Stomach (tissue), 9 donors: Measurements from ENCODE around the gene SLC6A5. TPM values are rescaled to one million over a fixed set of nuclear protein-coding genes. Genes with fewer than 3 reads are reported as not detected.
"Not testable (repeated sequence)": the region's sequence is repeated elsewhere in the genome, so short reads cannot be mapped to it uniquely, and the experiment has no call there.

Source experiments
- DNase-seq, 2 donors: peaks; one replicate each; pipeline versions ENCODE4 v3.0.0 to v3.0.0-alpha.2; 2013 to 2019
- H3K27ac ChIP-seq, 5 donors: fragments of 200-600 bp in 4 of 5; sonication (generic) in 4 of 5; one replicate each; pipeline ENCODE4 v1.5.1; 2013 to 2019; ENCODE audit warnings: mild to moderate bottlenecking in 1 of 5, moderate library complexity in 1 of 5
- H3K27me3 ChIP-seq, 3 donors: fragments of 200-600 bp; sonication (generic); one replicate each; pipeline ENCODE4 v1.5.1; 2017 to 2019; ENCODE audit warnings: mixed run types in 1 of 3
- H3K36me3 ChIP-seq, 4 donors: fragments of 200-600 bp; sonication (generic); 1 replicate in 3 of 4; 2 replicates in 1 of 4; pipeline ENCODE4 v1.5.1; 2016 to 2019
- H3K4me1 ChIP-seq, 4 donors: fragments of 200-600 bp; sonication (generic); one replicate each; pipeline ENCODE4 v1.5.1; 2016 to 2019
- H3K4me3 ChIP-seq, 4 donors: fragments of 200-600 bp; sonication (generic) in 3 of 4; one replicate each; pipeline ENCODE4 v1.5.1; 2016 to 2019; ENCODE audit warnings: mild to moderate bottlenecking in 1 of 4
- H3K9me3 ChIP-seq, 4 donors: fragments of 200-600 bp; sonication (generic); one replicate each; pipeline ENCODE4 v1.5.1; 2016 to 2019
- CTCF ChIP-seq, 7 experiments: fragments of 450-650 bp in 4 of 7; fragments of 200-600 bp in 3 of 7; sonication (generic) in 3 of 7; IDR thresholded peaks; one replicate each; pipeline ENCODE4 v1.5.1; 2016 to 2019; ENCODE audit warnings: antibody characterized with exemption in 7 of 7, control low read depth in 2 of 7, mild to moderate bottlenecking in 1 of 7
- EP300 ChIP-seq: sonication (generic); formaldehyde crosslinking; IDR thresholded peaks from one replicate; pipeline ENCODE4 v1.6.1; 2017; ENCODE audit warnings: antibody characterized with exemption
- POLR2A ChIP-seq, 4 donors: fragments of 450-650 bp; IDR thresholded peaks; one replicate each; pipeline ENCODE4 v1.6.1; 2016; ENCODE audit warnings: antibody characterized with exemption in 4 of 4, control low read depth in 2 of 4, mild to moderate bottlenecking in 1 of 4, moderate library complexity in 1 of 4
- POLR2AphosphoS5 ChIP-seq, 3 donors: sonication (generic); formaldehyde crosslinking; IDR thresholded peaks; one replicate each; pipeline ENCODE4 v1.6.1; 2016; ENCODE audit warnings: antibody characterized with exemption in 3 of 3
- WGBS, 5 donors: extraction: QIAGEN DNeasy Blood & Tissue Kit in 3 of 5; methylation state at CpG; one replicate each; pipeline versions ENCODE4 v1.1.5 to v1.1.7; 2013 to 2018; 5-methylcytosine and 5-hydroxymethylcytosine counted together
- intact Hi-C: fragments of 100-400 bp; cut with DNase I; formaldehyde crosslinking; loops from one replicate; pipeline ENCODE4 v1.15.1; 2023; ENCODE audit warnings: low total_unique reads
- polyA plus RNA-seq, 3 donors: library from polyadenylated mRNA; stranded (reverse); fragments of 200-250 nt; gene quantifications; one replicate each; pipeline ENCODE4 v1.2.3, GENCODE V29; 2013
- total RNA-seq, 5 donors: library from RNA; depleted of rRNA; stranded (reverse); fragments of >200 nt; gene quantifications; one replicate each; pipeline versions ENCODE4 v1.1.0 to v1.2.3, GENCODE V29; 2014 to 2016
- donor health status: healthy with polysubstance abuse.
- donor health status: Bipolar disorder and iron deficiency.
- donor health status: healthy.

Gene SLC6A5
- total and polyA plus RNA-seq, 8 donors: not detected

DNA sequence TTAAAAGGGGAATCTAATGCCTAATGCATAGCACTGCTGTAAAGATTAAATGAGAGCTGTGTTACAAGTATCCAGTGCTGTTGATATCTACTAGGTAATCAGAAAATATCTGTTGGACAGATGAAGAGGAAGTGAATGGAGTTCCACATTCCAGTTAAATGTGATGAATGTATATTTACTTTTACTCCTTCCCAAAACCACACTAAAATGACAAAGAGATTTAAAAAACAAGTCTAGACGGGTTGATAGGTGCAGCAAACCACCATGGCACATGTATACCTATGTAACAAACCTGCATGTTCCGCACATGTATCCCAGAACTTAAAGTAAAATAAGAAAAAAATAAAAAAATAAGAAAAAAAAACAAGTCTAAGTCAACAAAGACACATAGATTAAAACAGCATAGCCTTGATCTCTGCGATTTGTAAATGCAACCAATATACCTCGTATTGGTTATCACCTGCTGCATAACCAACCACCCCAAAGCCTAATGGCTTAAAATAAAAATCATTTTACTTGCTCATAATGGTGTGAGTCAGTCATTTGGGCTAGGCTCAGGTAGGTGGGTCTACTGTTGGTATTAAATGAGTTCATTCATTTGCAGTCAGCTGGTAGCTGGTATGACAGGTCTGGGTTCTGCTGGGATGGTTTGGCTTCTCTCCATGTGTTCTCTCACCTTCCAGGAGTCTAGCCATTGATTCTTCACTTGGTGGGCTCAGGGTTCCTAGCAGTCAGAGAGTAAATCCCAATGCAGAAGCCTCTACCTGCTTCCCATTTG, 39.7 kb upstream of the SLC6A5 start:
- TF ChIP-seq EP300 (no peak), POLR2AphosphoS5 (IDR thresholded peaks at IDR 0.05) (no peak)
- intact Hi-C loops: no loop called here
- Histone ChIP-seq H3K27ac (no peak overlapping the region), H3K4me3 (no peak overlapping the region), H3K4me1 (no peaks in the 10 kb centered on the region), H3K27me3 (no peaks in the 10 kb centered on the region), H3K36me3 (no peaks in the 10 kb centered on the region), H3K9me3 (peaks cover 0 to 5% (median 2%) of the 10 kb centered on the region in 4 donors)
- WGBS, 5 donors: 69 to 77% (median 73%) methylated on average over 4 of the region's 4 CpGs
- no peak for DNase-seq

DNA sequence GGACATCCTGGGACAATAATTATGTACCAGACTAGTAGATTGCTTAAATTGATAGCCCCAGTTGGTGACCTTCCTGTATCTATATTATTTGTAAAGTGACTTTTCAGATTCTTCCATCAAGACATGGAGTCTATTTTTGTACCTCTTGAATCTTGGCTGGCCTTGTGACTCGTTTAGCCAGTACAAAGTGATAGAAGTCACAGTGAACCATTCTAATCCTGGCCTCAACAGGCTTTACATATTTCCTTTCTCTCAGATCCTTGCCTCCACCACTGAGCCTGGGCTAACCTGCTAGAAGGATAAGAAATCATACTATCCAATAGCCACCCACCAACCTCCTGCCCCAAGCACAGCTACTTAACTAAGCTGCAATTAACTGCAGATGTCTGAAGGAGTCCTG, 37.5 kb upstream of the SLC6A5 start:
- H3K4me3 ChIP-seq: no peak overlapping the region
- no peaks in the 10 kb centered on the region for H3K27me3 ChIP-seq
- WGBS, 5 donors: 48 to 62% (median 52%) methylated on average over 1 of the region's 1 CpG
- DNase-seq: no peak
- no peaks in the 10 kb centered on the region for H3K4me1 ChIP-seq
- no peak overlapping the region for H3K27ac ChIP-seq
- TF ChIP-seq POLR2A (IDR thresholded peaks at IDR 0.05) (no peak), CTCF (IDR thresholded peaks at IDR 0.05) (no peak), EP300 (no peak), POLR2AphosphoS5 (IDR thresholded peaks at IDR 0.05) (no peak)
- no peaks in the 10 kb centered on the region for H3K36me3 ChIP-seq
- H3K9me3 ChIP-seq: no peaks in the 10 kb centered on the region
- intact Hi-C loops: no loop called here

DNA sequence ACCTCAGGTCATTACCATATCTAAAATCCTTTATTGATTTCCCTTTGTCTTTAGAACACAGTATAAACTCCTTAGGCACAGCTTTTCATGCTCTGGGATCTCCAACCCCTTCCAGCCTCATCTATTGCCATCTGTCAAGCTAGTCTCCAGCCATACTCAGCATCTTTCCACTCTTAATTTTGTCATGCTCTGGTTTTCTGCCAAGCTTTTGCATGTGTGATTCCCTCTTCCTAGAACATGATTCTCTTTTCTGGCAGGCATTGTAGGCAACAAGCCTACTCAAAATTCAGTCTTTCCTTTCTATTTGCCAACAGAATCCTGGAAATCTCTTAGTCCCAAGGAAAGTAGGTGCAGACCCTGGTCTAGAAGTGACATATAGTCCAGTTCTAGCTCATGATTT, 35.5 kb upstream of the SLC6A5 start:
- intact Hi-C loops: no loop called here
- no peaks in the 10 kb centered on the region for H3K4me1 ChIP-seq
- no peak for TF ChIP-seq POLR2A (IDR thresholded peaks at IDR 0.05)
- TF ChIP-seq EP300: no peak
- no peak for TF ChIP-seq POLR2AphosphoS5 (IDR thresholded peaks at IDR 0.05)
- no peak for TF ChIP-seq CTCF (IDR thresholded peaks at IDR 0.05)

DNA sequence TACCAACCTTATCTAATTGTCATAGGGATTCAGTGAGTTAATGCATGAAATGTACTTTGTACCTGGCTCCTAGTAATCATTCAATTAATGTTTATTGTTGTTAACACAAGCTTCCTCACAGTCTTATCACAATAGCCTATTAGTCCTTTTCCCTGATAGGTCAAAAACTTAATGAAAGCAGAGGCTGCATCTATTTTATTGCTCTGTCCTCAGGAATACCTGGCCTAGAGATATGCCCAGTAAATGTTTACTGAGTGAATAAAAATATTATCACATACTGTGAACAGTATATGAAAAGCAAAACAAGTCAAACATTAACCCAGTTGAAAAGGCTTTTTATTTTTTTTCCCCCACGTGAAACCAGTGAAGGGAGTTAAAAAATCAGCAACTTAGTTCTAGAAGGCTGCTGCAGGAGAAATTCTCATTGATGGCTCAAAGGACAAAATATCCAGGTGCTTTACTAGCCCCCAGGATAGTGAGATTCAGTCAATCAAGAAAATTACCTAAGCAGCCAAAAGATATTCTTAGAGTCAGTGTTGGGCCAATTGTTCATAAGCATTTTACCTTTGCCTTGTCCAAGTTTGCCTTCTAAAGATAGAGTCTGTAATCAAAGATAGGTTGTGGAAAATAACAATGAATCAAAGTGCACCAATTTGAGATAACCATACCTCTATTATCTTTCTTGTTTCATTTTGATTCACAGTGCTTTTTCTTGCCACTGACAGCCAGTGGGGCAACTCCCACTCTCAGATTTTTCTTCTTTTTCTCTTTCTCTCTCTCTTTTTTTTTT, 34.4 kb upstream of the SLC6A5 start:
- Histone ChIP-seq H3K27ac (no peak overlapping the region), H3K4me3 (no peak overlapping the region), H3K9me3 (no peaks in the 10 kb centered on the region), H3K27me3 (no peaks in the 10 kb centered on the region), H3K36me3 (no peaks in the 10 kb centered on the region), H3K4me1 (no peaks in the 10 kb centered on the region)
- intact Hi-C loops: no loop called here
- no peak for DNase-seq
- TF ChIP-seq POLR2AphosphoS5 (IDR thresholded peaks at IDR 0.05): no peak
- no peak for TF ChIP-seq EP300
- TF ChIP-seq POLR2A (IDR thresholded peaks at IDR 0.05): no peak
- no peak for TF ChIP-seq CTCF (IDR thresholded peaks at IDR 0.05)
- WGBS, 5 donors: 20 to 59% (median 37%) methylated on average over 1 of the region's 1 CpG

More for the DNA sequence above, 35.5 kb upstream of the SLC6A5 start:
- H3K27me3 ChIP-seq: no peaks in the 10 kb centered on the region
- no peaks in the 10 kb centered on the region for H3K36me3 ChIP-seq
- H3K9me3 ChIP-seq: no peaks in the 10 kb centered on the region
- no peak for DNase-seq
- H3K27ac ChIP-seq: no peak overlapping the region
- no peak overlapping the region for H3K4me3 ChIP-seq

GRCh38 chr11:20566115-20566514, 33.3 kb upstream of the SLC6A5 start:
- H3K4me1 ChIP-seq, H3K9me3 ChIP-seq, H3K27me3 ChIP-seq, H3K4me3 ChIP-seq, H3K36me3 ChIP-seq, DNase-seq, H3K27ac ChIP-seq, intact Hi-C loops: not testable (repeated sequence)
- WGBS, 5 donors: 41 to 55% (median 43%) methylated on average over 4 of the region's 4 CpGs
